BE2C (cell line): ENCODE measurements around the gene DENND11.

Source experiments
- DNase-seq: peaks from one replicate; pipeline ENCODE4 v3.0.0-alpha.2; 2020
- H3K27me3 ChIP-seq: fragments of 250-450 bp; sonication (Bioruptor Pico); 2 replicates; pipeline ENCODE4 v1.5.1; 2020; ENCODE audit warnings: mild to moderate bottlenecking
- H3K36me3 ChIP-seq: fragments of 250-450 bp; sonication (Bioruptor Pico); 2 replicates; pipeline ENCODE4 v1.5.1; 2020; ENCODE audit warnings: mild to moderate bottlenecking
- H3K4me1 ChIP-seq: fragments of 250-450 bp; sonication (Bioruptor Pico); 2 replicates; pipeline ENCODE4 v1.5.1; 2020
- H3K4me3 ChIP-seq: 2 replicates; pipeline ENCODE4 v1.5.1; 2011; ENCODE audit warnings: low read depth, low read length
- H3K9me3 ChIP-seq: fragments of 250-450 bp; sonication (Bioruptor Pico); 2 replicates; pipeline ENCODE4 v1.5.1; 2020
- CTCF ChIP-seq: IDR thresholded peaks from 2 replicates; pipeline ENCODE4 v1.5.1; 2012; ENCODE audit warnings: mild to moderate bottlenecking, low read depth, low read length

DENND11 gene

DNA sequence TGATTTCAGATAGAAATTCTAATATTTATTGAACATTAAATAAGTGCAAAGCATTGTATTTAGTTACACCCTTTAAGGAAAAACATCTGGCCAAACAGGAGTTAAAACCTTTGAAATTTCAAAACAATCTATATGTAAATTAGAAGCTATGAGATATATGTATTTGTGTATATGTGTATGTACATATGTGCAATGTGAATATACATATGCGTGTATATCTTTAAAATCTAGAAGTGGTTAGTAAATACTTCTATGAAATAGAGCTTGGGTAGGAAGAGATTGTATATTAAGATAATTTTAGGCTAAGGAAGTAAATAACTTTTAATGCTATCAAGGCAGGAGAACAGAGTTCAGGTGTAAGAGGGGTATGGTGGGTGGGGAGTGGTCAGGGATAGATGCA, 15.5 kb upstream of the DENND11 start:
- Histone ChIP-seq H3K4me1 (no peaks in the 10 kb centered on the region), H3K9me3 (no peaks in the 10 kb centered on the region), H3K36me3 (no peaks in the 10 kb centered on the region), H3K27me3 (peaks cover 17% of the 10 kb centered on the region), H3K4me3 (no peak overlapping the region)
- DNase-seq, result no peak
- no peak for TF ChIP-seq CTCF

- no peaks in the 10 kb centered on the region for H3K4me1 ChIP-seq
- peaks cover 17% of the 10 kb centered on the region for H3K27me3 ChIP-seq
- DNase-seq, result no peak
- no peak for TF ChIP-seq CTCF
- H3K9me3 ChIP-seq, result no peaks in the 10 kb centered on the region
- H3K4me3 ChIP-seq, result no peak overlapping the region
- no peaks in the 10 kb centered on the region for H3K36me3 ChIP-seq
These were observed 14.1 kb upstream of the DENND11 start for GRCh38 chr7:141715794-141716689.

DNA sequence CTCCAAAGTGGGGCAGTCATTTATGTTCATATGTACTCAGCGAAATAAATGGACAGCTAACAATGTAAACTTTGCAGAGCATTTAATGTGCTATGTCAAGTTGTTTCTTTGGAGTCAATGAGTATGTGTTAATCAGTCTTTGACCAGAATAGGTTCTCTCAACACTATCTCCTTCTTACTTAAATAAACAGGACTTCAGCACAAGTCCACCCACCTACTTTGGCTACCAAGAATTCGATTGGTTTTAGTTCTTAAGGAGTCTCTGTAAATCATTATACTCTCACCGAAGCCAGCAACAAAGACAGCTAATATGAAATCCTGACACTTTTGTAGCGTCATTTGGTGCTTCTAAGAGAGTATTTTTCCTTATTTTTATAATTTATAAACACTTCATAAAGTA, 13.1 kb upstream of the DENND11 start:
- no peak for TF ChIP-seq CTCF
- DNase-seq, result no peak
- no peaks in the 10 kb centered on the region for H3K9me3 ChIP-seq
- peaks cover 17% of the 10 kb centered on the region for H3K27me3 ChIP-seq
- no peaks in the 10 kb centered on the region for H3K4me1 ChIP-seq
- no peaks in the 10 kb centered on the region for H3K36me3 ChIP-seq
- H3K4me3 ChIP-seq, result no peak overlapping the region

- TF ChIP-seq CTCF, result no peak
- Histone ChIP-seq H3K27me3 (peaks cover 17% of the 10 kb centered on the region), H3K4me3 (no peak overlapping the region), H3K9me3 (no peaks in the 10 kb centered on the region), H3K4me1 (no peaks in the 10 kb centered on the region), H3K36me3 (no peaks in the 10 kb centered on the region)
- no peak for DNase-seq
These were observed 12.6 kb upstream of the DENND11 start for GRCh38 chr7:141714571-141714970.

DNA sequence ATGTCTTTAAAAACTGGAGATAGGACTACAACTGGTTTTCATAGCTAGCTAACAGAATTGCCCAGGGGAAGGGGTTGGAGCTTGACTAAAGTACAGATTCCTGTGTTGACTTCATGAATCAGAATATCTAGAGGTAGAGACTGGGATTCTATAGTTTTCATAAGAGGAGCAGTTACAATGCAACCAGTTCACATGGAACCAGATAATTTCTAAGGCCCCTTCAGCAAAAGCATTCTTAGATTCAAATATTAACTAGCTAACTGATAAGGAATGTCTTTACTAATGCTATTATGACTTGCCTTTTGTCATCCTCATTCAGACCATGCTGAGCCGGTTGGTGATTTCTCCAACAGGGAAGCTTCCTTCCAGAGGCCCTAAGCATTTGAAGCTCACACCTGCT, 11.9 kb upstream of the DENND11 start:
- H3K4me3 ChIP-seq, result no peak overlapping the region
- H3K4me1 ChIP-seq, result no peaks in the 10 kb centered on the region
- H3K36me3 ChIP-seq, result no peaks in the 10 kb centered on the region
- DNase-seq, result no peak
- no peaks in the 10 kb centered on the region for H3K9me3 ChIP-seq
- H3K27me3 ChIP-seq, result peaks cover 17% of the 10 kb centered on the region
- TF ChIP-seq CTCF, result no peak

- no peaks in the 10 kb centered on the region for H3K4me1 ChIP-seq
- DNase-seq, result no peak
- H3K27me3 ChIP-seq, result peaks cover 17% of the 10 kb centered on the region
- no peak for TF ChIP-seq CTCF
- no peaks in the 10 kb centered on the region for H3K9me3 ChIP-seq
- H3K36me3 ChIP-seq, result no peaks in the 10 kb centered on the region
- no peak overlapping the region for H3K4me3 ChIP-seq
These were observed 10.8 kb upstream of the DENND11 start for GRCh38 chr7:141712603-141713255.
